Measurements from ENCODE around the gene RILPL2. TPM values are rescaled to one million over a fixed set of nuclear protein-coding genes. Genes with fewer than 3 reads are reported as not detected.

RILPL2 gene
- total and polyA plus RNA-seq, 2 of the 13 experiments (the other 11 are each of a cell fraction or from before 2014, with no cell fraction given), result 2.7 to 8.1 TPM

GRCh38 chr12:123444092-123445026, 7.9 kb upstream of the RILPL2 start (continued):
- TF ChIP-seq AKNA (CRISPR knock-in tag; IDR thresholded peaks at IDR 0.05; ENCODE audit: borderline replicate concordance), result no peak
- TF ChIP-seq GABPB1 (CRISPR knock-in tag; IDR thresholded peaks at IDR 0.05), result no peak
- no peak for TF ChIP-seq THAP11 (CRISPR knock-in tag; IDR thresholded peaks at IDR 0.05)
- no peak for TF ChIP-seq YY1 (IDR thresholded peaks at IDR 0.05; ENCODE audit: insufficient read depth, insufficient replicate concordance, low read depth, low read length)
- peak; percentile 18; the same call in 1 of the 2 replicates for TF ChIP-seq GATAD2A (CRISPR knock-in tag; IDR thresholded peaks at IDR 0.05)
- TF ChIP-seq KAT7 (CRISPR knock-in tag; IDR thresholded peaks at IDR 0.05; ENCODE audit: borderline replicate concordance), result no peak
- TF ChIP-seq ZBTB4 (CRISPR knock-in tag; IDR thresholded peaks at IDR 0.05; ENCODE audit: borderline replicate concordance), result no peak
- no peak for TF ChIP-seq CREB1 (IDR thresholded peaks at IDR 0.05)
- TF ChIP-seq CREB1 (CRISPR knock-in tag; IDR thresholded peaks at IDR 0.05), result no peak
- no peak for TF ChIP-seq ZNF33B (CRISPR knock-in tag; IDR thresholded peaks at IDR 0.05)
- TF ChIP-seq SMAD9 (CRISPR knock-in tag; IDR thresholded peaks at IDR 0.05), result no peak

Data from HepG2 (cell line).